ENCODE measurements around the gene RABGAP1L.
"Not testable (repeated sequence)": the region's sequence is repeated elsewhere in the genome, so short reads cannot be mapped to it uniquely, and the experiment has no call there.

RABGAP1L gene

GRCh38 chr1:174617905-174618304 lies 458.6 kb downstream of the RABGAP1L start:
- DNase-seq = not testable (repeated sequence)

- no peak for DNase-seq
Observed at GRCh38 chr1:174623324-174624035, 464.2 kb downstream of the RABGAP1L start.

- no peak for DNase-seq
Observed at GRCh38 chr1:174626031-174627025, 467.0 kb downstream of the RABGAP1L start.

GRCh38 chr1:174637487-174637886 lies 478.2 kb downstream of the RABGAP1L start:
- DNase-seq = no peak

GRCh38 chr1:174639461-174639860 lies 480.1 kb downstream of the RABGAP1L start:
- no peak for DNase-seq

GRCh38 chr1:174640783-174641182 lies 481.5 kb downstream of the RABGAP1L start:
- DNase-seq = no peak

GRCh38 chr1:174642393-174642792 lies 483.1 kb downstream of the RABGAP1L start:
- DNase-seq = no peak

GRCh38 chr1:174643206-174643605 lies 483.9 kb downstream of the RABGAP1L start:
- no peak for DNase-seq

GRCh38 chr1:174649572-174649971 lies 490.3 kb downstream of the RABGAP1L start:
- not testable (repeated sequence) for DNase-seq

GRCh38 chr1:174652569-174653280 lies 493.4 kb downstream of the RABGAP1L start:
- no peak for DNase-seq

GRCh38 chr1:174654560-174654959 lies 495.2 kb downstream of the RABGAP1L start:
- DNase-seq = no peak

- no peak for DNase-seq
Observed at GRCh38 chr1:174656409-174657059, 497.2 kb downstream of the RABGAP1L start.

- DNase-seq = no peak
Observed at GRCh38 chr1:174657411-174657810, 498.1 kb downstream of the RABGAP1L start.

GRCh38 chr1:174657893-174658292 lies 498.6 kb downstream of the RABGAP1L start:
- no peak for DNase-seq

GRCh38 chr1:174659823-174660222 lies 500.5 kb downstream of the RABGAP1L start:
- no peak for DNase-seq

- no peak for DNase-seq
Observed at GRCh38 chr1:174660476-174660875, 501.2 kb downstream of the RABGAP1L start.

GRCh38 chr1:174663358-174663757 lies 504.0 kb downstream of the RABGAP1L start:
- no peak for DNase-seq

GRCh38 chr1:174666248-174666647 lies 506.9 kb downstream of the RABGAP1L start:
- no peak for DNase-seq

GRCh38 chr1:174671826-174672225 lies 512.5 kb downstream of the RABGAP1L start:
- no peak for DNase-seq

- DNase-seq = no peak
Observed at GRCh38 chr1:174676856-174677255, 517.5 kb downstream of the RABGAP1L start.

GRCh38 chr1:174678657-174679056 lies 519.3 kb downstream of the RABGAP1L start:
- DNase-seq = no peak

- no peak for DNase-seq
Observed at GRCh38 chr1:174680101-174680500, 520.8 kb downstream of the RABGAP1L start.

Data from inflammatory macrophage (primary cell).